ENCODE data around the gene LRP1.
A peak's percentile ranks its signal among the peaks of the same experiment; 100 is the strongest.

LRP1 gene

DNA sequence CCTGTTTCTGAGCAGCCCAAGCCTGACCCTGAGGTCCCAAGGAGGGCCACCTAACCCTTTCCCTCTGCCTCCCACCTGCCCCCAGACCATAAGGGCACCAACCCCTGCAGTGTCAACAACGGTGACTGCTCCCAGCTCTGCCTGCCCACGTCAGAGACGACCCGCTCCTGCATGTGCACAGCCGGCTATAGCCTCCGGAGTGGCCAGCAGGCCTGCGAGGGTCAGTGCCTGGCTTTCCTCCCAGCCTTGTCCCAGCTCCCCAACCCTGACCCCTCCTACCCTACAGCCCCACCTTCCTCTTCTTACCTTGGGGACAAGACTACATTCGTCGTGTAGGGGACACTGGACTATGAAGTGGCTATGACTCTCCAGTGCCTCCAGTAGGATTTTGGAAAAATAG is 52.8 kb downstream of the LRP1 start:
- ATAC-seq, result no peak
- TF ChIP-seq ZNF8 (CRISPR knock-in tag; IDR thresholded peaks at IDR 0.05) (no peak), ZFP3 (CRISPR knock-in tag; IDR thresholded peaks at IDR 0.05) (no peak), PPARA (CRISPR knock-in tag; IDR thresholded peaks at IDR 0.05; ENCODE audit: borderline replicate concordance) (no peak), ARNTL (CRISPR knock-in tag; IDR thresholded peaks at IDR 0.05; ENCODE audit: borderline replicate concordance, low read depth) (no peak), CSDC2 (CRISPR knock-in tag; IDR thresholded peaks at IDR 0.05) (no peak), BACH2 (CRISPR knock-in tag; IDR thresholded peaks at IDR 0.05; ENCODE audit: borderline replicate concordance) (no peak), ZNF565 (CRISPR knock-in tag; conservative IDR thresholded peaks at IDR 0.05; ENCODE audit: low read depth) (no peak)
- TF ChIP-seq, protein P1, sequence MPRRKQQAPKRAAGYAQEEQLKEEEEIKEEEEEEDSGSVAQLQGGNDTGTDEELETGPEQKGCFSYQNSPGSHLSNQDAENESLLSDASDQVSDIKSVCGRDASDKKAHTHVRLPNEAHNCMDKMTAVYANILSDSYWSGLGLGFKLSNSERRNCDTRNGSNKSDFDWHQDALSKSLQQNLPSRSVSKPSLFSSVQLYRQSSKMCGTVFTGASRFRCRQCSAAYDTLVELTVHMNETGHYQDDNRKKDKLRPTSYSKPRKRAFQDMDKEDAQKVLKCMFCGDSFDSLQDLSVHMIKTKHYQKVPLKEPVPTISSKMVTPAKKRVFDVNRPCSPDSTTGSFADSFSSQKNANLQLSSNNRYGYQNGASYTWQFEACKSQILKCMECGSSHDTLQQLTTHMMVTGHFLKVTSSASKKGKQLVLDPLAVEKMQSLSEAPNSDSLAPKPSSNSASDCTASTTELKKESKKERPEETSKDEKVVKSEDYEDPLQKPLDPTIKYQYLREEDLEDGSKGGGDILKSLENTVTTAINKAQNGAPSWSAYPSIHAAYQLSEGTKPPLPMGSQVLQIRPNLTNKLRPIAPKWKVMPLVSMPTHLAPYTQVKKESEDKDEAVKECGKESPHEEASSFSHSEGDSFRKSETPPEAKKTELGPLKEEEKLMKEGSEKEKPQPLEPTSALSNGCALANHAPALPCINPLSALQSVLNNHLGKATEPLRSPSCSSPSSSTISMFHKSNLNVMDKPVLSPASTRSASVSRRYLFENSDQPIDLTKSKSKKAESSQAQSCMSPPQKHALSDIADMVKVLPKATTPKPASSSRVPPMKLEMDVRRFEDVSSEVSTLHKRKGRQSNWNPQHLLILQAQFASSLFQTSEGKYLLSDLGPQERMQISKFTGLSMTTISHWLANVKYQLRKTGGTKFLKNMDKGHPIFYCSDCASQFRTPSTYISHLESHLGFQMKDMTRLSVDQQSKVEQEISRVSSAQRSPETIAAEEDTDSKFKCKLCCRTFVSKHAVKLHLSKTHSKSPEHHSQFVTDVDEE (CRISPR knock-in tag; IDR thresholded peaks at IDR 0.05), result no peak

DNA sequence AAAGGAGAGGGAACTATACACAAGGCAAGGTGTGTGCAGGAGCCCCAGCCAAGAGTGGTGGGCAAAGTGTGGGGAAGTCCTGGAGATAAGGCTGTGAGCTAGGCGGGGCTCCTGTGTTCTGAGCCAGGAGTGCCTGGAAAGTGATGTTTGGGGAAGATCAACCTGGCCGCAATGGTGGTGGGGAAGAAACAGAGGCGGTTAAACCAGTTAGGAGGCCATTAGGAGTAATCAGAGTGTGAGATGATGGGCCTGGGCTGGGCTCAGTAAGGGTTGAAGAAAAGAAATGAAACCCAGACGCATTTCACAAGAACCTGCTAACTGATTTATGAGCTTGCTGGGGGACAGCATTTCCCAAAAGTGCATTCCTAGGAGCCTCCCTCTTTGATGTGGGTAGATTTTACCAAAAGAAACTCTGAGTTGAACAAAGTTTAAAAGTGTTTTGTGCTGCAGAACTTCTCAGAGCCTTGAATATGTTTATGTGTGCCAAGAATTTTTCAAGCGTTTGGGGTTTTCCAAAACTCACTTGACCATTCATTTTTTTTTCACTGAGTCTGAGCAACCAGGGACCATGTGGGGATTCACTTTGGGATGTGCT is 53.4 kb downstream of the LRP1 start:
- TF ChIP-seq TOX (CRISPR knock-in tag; IDR thresholded peaks at IDR 0.05; ENCODE audit: borderline replicate concordance) (no peak), ESRRG (CRISPR knock-in tag; IDR thresholded peaks at IDR 0.05) (no peak), ARNTL (CRISPR knock-in tag; IDR thresholded peaks at IDR 0.05; ENCODE audit: borderline replicate concordance, low read depth) (no peak), RARB (CRISPR knock-in tag; IDR thresholded peaks at IDR 0.05) (no peak), TCF4 (CRISPR knock-in tag; IDR thresholded peaks at IDR 0.05; ENCODE audit: borderline replicate concordance) (no peak), ISL1 (CRISPR knock-in tag; IDR thresholded peaks at IDR 0.05) (no peak), GLIS3 (CRISPR knock-in tag; IDR thresholded peaks at IDR 0.05) (no peak), CSDC2 (CRISPR knock-in tag; IDR thresholded peaks at IDR 0.05) (no peak), SNAI2 (CRISPR knock-in tag; IDR thresholded peaks at IDR 0.05) (no peak), OSR1 (CRISPR knock-in tag; IDR thresholded peaks at IDR 0.05) (no peak), BACH2 (CRISPR knock-in tag; IDR thresholded peaks at IDR 0.05; ENCODE audit: borderline replicate concordance) (no peak), ZFP3 (CRISPR knock-in tag; IDR thresholded peaks at IDR 0.05) (no peak)
- TF ChIP-seq, protein P1 (CRISPR knock-in tag; IDR thresholded peaks at IDR 0.05), result no peak
- TF ChIP-seq, protein P2, sequence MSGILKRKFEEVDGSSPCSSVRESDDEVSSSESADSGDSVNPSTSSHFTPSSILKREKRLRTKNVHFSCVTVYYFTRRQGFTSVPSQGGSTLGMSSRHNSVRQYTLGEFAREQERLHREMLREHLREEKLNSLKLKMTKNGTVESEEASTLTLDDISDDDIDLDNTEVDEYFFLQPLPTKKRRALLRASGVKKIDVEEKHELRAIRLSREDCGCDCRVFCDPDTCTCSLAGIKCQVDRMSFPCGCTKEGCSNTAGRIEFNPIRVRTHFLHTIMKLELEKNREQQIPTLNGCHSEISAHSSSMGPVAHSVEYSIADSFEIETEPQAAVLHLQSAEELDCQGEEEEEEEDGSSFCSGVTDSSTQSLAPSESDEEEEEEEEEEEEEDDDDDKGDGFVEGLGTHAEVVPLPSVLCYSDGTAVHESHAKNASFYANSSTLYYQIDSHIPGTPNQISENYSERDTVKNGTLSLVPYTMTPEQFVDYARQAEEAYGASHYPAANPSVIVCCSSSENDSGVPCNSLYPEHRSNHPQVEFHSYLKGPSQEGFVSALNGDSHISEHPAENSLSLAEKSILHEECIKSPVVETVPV (CRISPR knock-in tag; IDR thresholded peaks at IDR 0.05), result no peak
- TF ChIP-seq, protein P3, sequence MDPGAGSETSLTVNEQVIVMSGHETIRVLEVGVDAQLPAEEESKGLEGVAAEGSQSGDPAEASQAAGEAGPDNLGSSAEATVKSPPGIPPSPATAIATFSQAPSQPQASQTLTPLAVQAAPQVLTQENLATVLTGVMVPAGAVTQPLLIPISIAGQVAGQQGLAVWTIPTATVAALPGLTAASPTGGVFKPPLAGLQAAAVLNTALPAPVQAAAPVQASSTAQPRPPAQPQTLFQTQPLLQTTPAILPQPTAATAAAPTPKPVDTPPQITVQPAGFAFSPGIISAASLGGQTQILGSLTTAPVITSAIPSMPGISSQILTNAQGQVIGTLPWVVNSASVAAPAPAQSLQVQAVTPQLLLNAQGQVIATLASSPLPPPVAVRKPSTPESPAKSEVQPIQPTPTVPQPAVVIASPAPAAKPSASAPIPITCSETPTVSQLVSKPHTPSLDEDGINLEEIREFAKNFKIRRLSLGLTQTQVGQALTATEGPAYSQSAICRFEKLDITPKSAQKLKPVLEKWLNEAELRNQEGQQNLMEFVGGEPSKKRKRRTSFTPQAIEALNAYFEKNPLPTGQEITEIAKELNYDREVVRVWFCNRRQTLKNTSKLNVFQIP (CRISPR knock-in tag; IDR thresholded peaks at IDR 0.05; ENCODE audit: borderline replicate concordance, low read depth), result no peak
- no peak for ATAC-seq

DNA sequence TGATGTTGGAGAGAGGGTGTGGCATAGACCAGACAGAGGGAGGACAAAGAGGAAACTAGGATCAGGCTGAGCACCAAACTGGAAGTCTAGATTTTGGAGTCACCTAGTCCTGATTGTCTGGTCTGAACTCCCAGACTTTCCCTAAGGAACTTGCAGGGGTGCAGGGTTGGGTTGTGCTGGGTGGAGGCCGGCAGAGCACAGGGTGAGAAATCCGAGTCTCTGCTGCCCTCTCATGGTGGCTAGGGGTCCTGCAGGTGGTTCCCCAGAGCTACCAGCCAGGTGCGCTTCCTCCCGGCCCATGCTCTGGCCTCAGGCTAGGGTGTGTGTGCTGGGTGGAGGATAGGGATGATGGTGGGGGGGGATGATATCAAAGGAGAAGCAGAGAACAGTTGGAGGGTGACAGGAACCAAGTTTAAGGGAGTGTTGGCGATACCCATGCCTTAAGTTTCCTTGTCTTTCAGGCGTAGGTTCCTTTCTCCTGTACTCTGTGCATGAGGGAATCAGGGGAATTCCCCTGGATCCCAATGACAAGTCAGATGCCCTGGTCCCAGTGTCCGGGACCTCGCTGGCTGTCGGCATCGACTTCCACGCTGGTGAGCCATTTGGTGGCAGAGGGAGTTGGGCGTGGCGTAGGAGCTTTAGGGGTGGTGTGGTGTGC is 54.8 kb downstream of the LRP1 start:
- peak; percentile 92 for ATAC-seq
- no peak for TF ChIP-seq TOX (CRISPR knock-in tag; IDR thresholded peaks at IDR 0.05; ENCODE audit: borderline replicate concordance)
- TF ChIP-seq GLIS3 (CRISPR knock-in tag; IDR thresholded peaks at IDR 0.05), result 0 out of 2 replicates have a peak, but pooled peaks have one; percentile 50
